Coronary artery (tissue), 2 donors: Measurements from ENCODE around the gene PLCG1.

Source experiments
- DNase-seq: peaks from one replicate; pipeline ENCODE4 v3.0.0-alpha.2; 2017; ENCODE audit warnings: low spot score
- H3K27ac ChIP-seq, 2 donors: fragments of 200-600 bp; sonication (generic); one replicate each; pipeline ENCODE4 v1.5.1; 2016 to 2019
- H3K4me3 ChIP-seq: fragments of 200-600 bp; sonication (generic); 2 replicates; pipeline ENCODE4 v1.5.1; 2016; ENCODE audit warnings: mild to moderate bottlenecking, moderate library complexity
- CTCF ChIP-seq: fragments of 200-600 bp; sonication (generic); IDR thresholded peaks from one replicate; pipeline ENCODE4 v1.5.1; 2019; ENCODE audit warnings: antibody characterized with exemption

The PLCG1 gene

DNA sequence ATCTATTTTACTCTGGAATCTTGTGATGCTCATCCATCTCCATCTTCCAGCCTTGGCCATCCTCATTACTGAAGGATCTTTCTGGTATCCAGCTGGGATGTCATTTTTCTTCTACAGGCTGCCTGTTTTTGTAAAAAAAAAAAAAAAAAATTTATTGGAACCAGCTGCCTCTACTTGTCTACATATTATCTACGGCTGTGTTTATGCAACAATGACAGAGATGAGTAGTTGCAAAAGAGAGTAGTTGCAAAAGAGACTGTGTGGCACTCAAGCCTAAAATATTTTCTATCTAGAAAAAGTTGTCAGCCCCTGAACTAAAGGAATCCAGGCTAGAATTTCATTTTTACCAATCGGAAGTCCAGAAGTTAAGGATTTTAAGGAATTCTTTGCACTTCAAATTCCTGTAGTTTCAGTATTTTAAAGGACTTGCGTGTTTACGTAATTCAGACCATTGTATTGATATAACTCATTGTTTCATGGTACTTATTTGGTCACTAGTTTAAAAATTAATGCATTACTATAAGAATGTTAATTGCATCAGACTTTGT is 38.6 kb upstream of the PLCG1 start:
- H3K27ac ChIP-seq, result no peak overlapping the region
- no peak for DNase-seq
- no peak for TF ChIP-seq CTCF
- H3K4me3 ChIP-seq, result no peak overlapping the region

DNA sequence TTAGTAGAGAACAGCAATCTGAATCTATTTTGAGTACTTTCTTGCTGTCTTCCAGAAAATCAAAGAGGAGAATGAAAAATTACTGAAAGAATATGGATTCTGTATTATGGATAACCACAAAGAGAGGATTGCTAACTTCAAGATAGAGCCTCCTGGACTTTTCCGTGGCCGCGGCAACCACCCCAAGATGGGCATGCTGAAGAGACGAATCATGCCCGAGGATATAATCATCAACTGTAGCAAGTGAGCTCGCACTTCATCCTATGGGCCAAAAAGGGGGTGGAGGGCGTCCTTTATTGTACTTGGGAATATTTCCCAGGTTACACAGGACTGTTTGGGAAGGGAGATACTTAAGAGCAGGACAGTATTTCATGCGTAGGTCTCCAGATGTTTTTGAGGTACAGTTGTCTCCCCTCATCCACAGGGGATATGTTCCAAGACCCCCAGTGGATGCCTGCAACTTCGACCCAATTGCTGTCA is 37.3 kb upstream of the PLCG1 start:
- H3K4me3 ChIP-seq, result no peak overlapping the region
- no peak for TF ChIP-seq CTCF
- no peak for DNase-seq
- H3K27ac ChIP-seq, result no peak overlapping the region

DNA sequence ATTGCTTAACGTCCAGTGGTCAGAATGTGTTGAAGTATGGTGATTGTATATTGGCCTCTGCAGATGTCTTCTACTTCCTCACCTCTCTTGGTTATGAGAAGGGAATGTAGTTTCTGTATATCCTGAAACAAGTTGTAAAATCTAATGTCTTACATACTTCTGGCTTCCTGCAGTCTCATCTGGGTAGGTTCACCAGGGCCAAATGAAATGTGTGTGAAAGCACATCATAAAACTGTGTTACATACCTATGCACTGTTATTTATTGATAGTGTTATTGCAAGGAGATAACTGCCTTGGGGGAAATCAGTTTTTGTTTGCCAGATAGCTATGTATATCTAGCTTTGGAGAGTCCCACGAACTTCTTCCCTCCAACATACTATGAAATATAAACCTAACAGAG is 35.7 kb upstream of the PLCG1 start:
- Histone ChIP-seq H3K4me3 (no peak overlapping the region), H3K27ac (no peak overlapping the region)
- no peak for TF ChIP-seq CTCF
- DNase-seq, result no peak

DNA sequence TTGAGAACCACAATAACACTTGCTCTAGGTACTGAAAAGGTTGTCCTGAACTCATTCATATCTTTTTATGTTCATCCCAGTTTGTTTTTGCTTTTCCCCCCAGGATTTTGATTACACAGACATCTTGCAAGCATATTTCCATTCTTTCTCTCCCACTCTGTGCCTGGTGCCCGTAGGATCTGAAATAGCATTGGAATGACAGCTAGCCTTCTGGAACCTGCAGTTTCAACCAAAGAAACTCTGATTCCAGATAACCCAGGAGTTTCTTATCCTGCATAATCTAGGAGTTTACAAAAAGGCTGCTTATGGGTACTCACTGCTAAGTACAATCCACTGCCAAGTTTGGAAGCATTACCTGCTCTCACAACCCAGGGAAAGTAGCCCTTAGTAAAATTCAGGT is 28.8 kb upstream of the PLCG1 start:
- no peak for DNase-seq
- H3K4me3 ChIP-seq, result no peak overlapping the region
- no peak for TF ChIP-seq CTCF
- no peak overlapping the region for H3K27ac ChIP-seq

DNA sequence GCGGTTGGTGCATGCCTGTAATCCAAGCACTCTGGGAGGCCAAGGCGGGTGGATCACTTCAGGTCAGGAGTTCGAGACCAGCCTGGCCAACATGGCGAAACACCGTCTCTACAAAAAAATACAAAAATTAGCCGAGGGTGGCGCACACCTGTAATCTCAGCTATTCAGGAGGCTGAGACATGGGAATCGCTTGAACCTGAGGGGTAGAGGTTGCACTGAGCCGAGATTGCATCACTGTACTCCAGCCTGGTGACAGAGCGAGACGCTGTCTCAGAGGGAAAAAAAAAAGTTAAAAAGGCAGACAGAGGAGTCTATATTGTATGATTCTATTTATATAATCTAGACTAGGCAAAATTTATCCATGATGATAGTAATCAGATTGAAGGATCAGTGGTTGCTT is 27.3 kb upstream of the PLCG1 start:
- DNase-seq, result no peak
- Histone ChIP-seq H3K27ac (no peak overlapping the region), H3K4me3 (no peak overlapping the region)
- no peak for TF ChIP-seq CTCF

GRCh38 chr20:41110930-41111577 is 26.3 kb upstream of the PLCG1 start:
- TF ChIP-seq CTCF, result no peak
- DNase-seq, result no peak
- Histone ChIP-seq H3K27ac (no peak overlapping the region), H3K4me3 (no peak overlapping the region)

DNA sequence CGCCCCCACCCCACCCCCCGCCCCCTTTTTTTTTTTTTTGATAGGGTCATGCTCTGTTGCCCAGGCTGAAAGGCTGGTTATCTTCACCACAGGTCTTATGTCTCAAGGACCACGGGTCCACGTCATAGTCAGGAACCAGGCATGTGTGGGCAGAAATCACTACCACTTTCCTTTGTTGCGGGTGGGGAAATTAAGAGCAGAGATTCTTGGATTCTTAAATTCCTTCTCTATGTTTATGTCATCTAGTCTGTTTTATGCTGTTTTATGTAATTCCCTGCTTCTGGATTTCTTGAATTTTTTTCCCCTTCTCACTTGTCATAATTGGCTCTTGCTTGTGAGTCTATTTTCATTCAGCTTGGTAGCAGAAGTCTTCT is 25.8 kb upstream of the PLCG1 start:
- Histone ChIP-seq H3K4me3 (no peak overlapping the region), H3K27ac (no peak overlapping the region)
- TF ChIP-seq CTCF, result no peak
- no peak for DNase-seq
